ENCODE results near the gene SENP1.

The SENP1 gene

GRCh38 chr12:48040354-48040753, 65.5 kb downstream of the SENP1 start:
- TF ChIP-seq CTCF (conservative IDR thresholded peaks at IDR 0.05; ENCODE audit: control insufficient read depth, insufficient read depth, low read depth, low read length), result no peak

GRCh38 chr12:48039151-48039550, 66.7 kb downstream of the SENP1 start:
- DNase-seq (ENCODE audit: low read depth), result no peak
- TF ChIP-seq CTCF (conservative IDR thresholded peaks at IDR 0.05; ENCODE audit: control insufficient read depth, insufficient read depth, low read depth, low read length), result no peak
- no peak overlapping the region for H3K4me3 ChIP-seq (ENCODE audit: control insufficient read depth, low read depth, low read length)

More at GRCh38 chr12:48040354-48040753, 65.5 kb downstream of the SENP1 start:
- H3K4me3 ChIP-seq (ENCODE audit: control insufficient read depth, low read depth, low read length), result no peak overlapping the region
- DNase-seq (ENCODE audit: low read depth), result no peak

- DNase-seq (ENCODE audit: low read depth), result no peak
- TF ChIP-seq CTCF (conservative IDR thresholded peaks at IDR 0.05; ENCODE audit: control insufficient read depth, insufficient read depth, low read depth, low read length), result no peak
- no peak overlapping the region for H3K4me3 ChIP-seq (ENCODE audit: control insufficient read depth, low read depth, low read length)
These were observed 67.8 kb downstream of the SENP1 start for GRCh38 chr12:48038085-48038484.

- no peak for TF ChIP-seq CTCF (conservative IDR thresholded peaks at IDR 0.05; ENCODE audit: control insufficient read depth, insufficient read depth, low read depth, low read length)
- no peak overlapping the region for H3K4me3 ChIP-seq (ENCODE audit: control insufficient read depth, low read depth, low read length)
- no peak for DNase-seq (ENCODE audit: low read depth)
These were observed 68.5 kb downstream of the SENP1 start for GRCh38 chr12:48037267-48037915.

GRCh38 chr12:48036818-48037217, 69.1 kb downstream of the SENP1 start:
- TF ChIP-seq CTCF (conservative IDR thresholded peaks at IDR 0.05; ENCODE audit: control insufficient read depth, insufficient read depth, low read depth, low read length), result no peak
- H3K4me3 ChIP-seq (ENCODE audit: control insufficient read depth, low read depth, low read length), result no peak overlapping the region
- DNase-seq (ENCODE audit: low read depth), result no peak

- H3K4me3 ChIP-seq (ENCODE audit: control insufficient read depth, low read depth, low read length), result no peak overlapping the region
- no peak for DNase-seq (ENCODE audit: low read depth)
- TF ChIP-seq CTCF (conservative IDR thresholded peaks at IDR 0.05; ENCODE audit: control insufficient read depth, insufficient read depth, low read depth, low read length), result no peak
These were observed 70.8 kb downstream of the SENP1 start for GRCh38 chr12:48034835-48035805.

All from fibroblast of mammary gland (primary cell).